Embryonic facial prominence (tissue), 1 donor: ENCODE results near the gene LIN28A.
"Not testable (repeated sequence)": the region's sequence is repeated elsewhere in the genome, so short reads cannot be mapped to it uniquely, and the experiment has no call there.

Source experiments
- DNase-seq: peaks from one replicate; pipeline ENCODE4 v3.0.0-alpha.2; 2016; ENCODE audit errors: extremely low spot score

LIN28A gene

GRCh38 chr1:26410706-26411623, at the start of gene LIN28A:
Gene LIN28A, plus strand, starts transcription at chr1:26410817. Its CDS starts 75 bp downstream, at chr1:26410892.
- DNase-seq = no peak

- no peak for DNase-seq
Measured at GRCh38 chr1:26361605-26362122, 49.0 kb upstream of the LIN28A start.

GRCh38 chr1:26362331-26362730, 48.3 kb upstream of the LIN28A start:
- no peak for DNase-seq

GRCh38 chr1:26363549-26364448, 46.8 kb upstream of the LIN28A start:
- no peak for DNase-seq

GRCh38 chr1:26364956-26365355, 45.7 kb upstream of the LIN28A start:
- DNase-seq = no peak

- no peak for DNase-seq
Measured at GRCh38 chr1:26367441-26367840, 43.2 kb upstream of the LIN28A start.

GRCh38 chr1:26368006-26368405, 42.6 kb upstream of the LIN28A start:
- no peak for DNase-seq

GRCh38 chr1:26368486-26368885, 42.1 kb upstream of the LIN28A start:
- DNase-seq = no peak

- no peak for DNase-seq
Measured at GRCh38 chr1:26370591-26371382, 39.8 kb upstream of the LIN28A start.

- DNase-seq = no peak
Measured at GRCh38 chr1:26372039-26372438, 38.6 kb upstream of the LIN28A start.

- DNase-seq = not testable (repeated sequence)
Measured at GRCh38 chr1:26372611-26373010, 38.0 kb upstream of the LIN28A start, which contains the start of gene ZNF683. Gene ZNF683, minus strand, starts transcription at chr1:26372750. Its CDS starts 4,179 bp downstream, at chr1:26368571.

- DNase-seq = no peak
Measured at GRCh38 chr1:26373281-26373680, 37.3 kb upstream of the LIN28A start.

GRCh38 chr1:26373789-26374188, 36.8 kb upstream of the LIN28A start:
- no peak for DNase-seq

GRCh38 chr1:26374361-26374760, 36.3 kb upstream of the LIN28A start:
- DNase-seq = not testable (repeated sequence)

GRCh38 chr1:26375081-26375480, 35.5 kb upstream of the LIN28A start:
- no peak for DNase-seq

- DNase-seq = no peak
Measured at GRCh38 chr1:26376050-26376449, 34.6 kb upstream of the LIN28A start.

- no peak for DNase-seq
Measured at GRCh38 chr1:26378088-26378878, 32.3 kb upstream of the LIN28A start.

- DNase-seq = no peak
Measured at GRCh38 chr1:26378879-26379251, 31.8 kb upstream of the LIN28A start.

GRCh38 chr1:26384076-26384475, 26.5 kb upstream of the LIN28A start:
- DNase-seq = no peak

GRCh38 chr1:26385063-26385462, 25.6 kb upstream of the LIN28A start:
- DNase-seq = not testable (repeated sequence)

GRCh38 chr1:26387447-26387846, 23.2 kb upstream of the LIN28A start:
- no peak for DNase-seq
